ENCODE data around the gene PKDREJ. TPM values are rescaled to one million over a fixed set of nuclear protein-coding genes. Genes with fewer than 3 reads are reported as not detected.

The PKDREJ gene
- total RNA-seq, 1 experiment from 2014 or later = not detected

- ChIA-PET POLR2A (no interaction called here), CTCF (interaction anchor here (0.5 kb wide), 1 partner anchor 296 kb away, joined by 3 read pairs; no protein-coding TSS in a partner anchor)
- TF ChIP-seq CTCF (IDR thresholded peaks at IDR 0.05; ENCODE audit: unreplicated experiment) = no peak
- no peaks in the 10 kb centered on the region for H3K9me3 Mint-ChIP-seq (ENCODE audit: unreplicated experiment)
- H3K27me3 Mint-ChIP-seq (ENCODE audit: insufficient read depth, unreplicated experiment) = no peaks in the 10 kb centered on the region
- peaks cover 37% of the 10 kb centered on the region for H3K36me3 Mint-ChIP-seq (ENCODE audit: insufficient read depth, unreplicated experiment)
- intact Hi-C loops (cut with micrococcal nuclease) = no loop called here
- DNase-seq (ENCODE audit: unreplicated experiment) = no peak
- peaks cover 3% of the 10 kb centered on the region for H3K4me1 Mint-ChIP-seq (ENCODE audit: insufficient read depth, unreplicated experiment)
- H3K4me3 Mint-ChIP-seq (ENCODE audit: unreplicated experiment) = no peak overlapping the region
- no TSS peak for BruUV-seq (replicated peaks)
- no peak overlapping the region for H3K27ac Mint-ChIP-seq (ENCODE audit: low read depth, unreplicated experiment)
These were observed 28.0 kb upstream of the PKDREJ start for GRCh38 chr22:46290843-46291785.

- Mint-ChIP-seq H3K27ac (ENCODE audit: low read depth, unreplicated experiment) (no peak overlapping the region), H3K36me3 (ENCODE audit: insufficient read depth, unreplicated experiment) (peaks cover 42% of the 10 kb centered on the region), H3K4me3 (ENCODE audit: unreplicated experiment) (no peak overlapping the region), H3K9me3 (ENCODE audit: unreplicated experiment) (no peaks in the 10 kb centered on the region), H3K27me3 (ENCODE audit: insufficient read depth, unreplicated experiment) (no peaks in the 10 kb centered on the region), H3K4me1 (ENCODE audit: insufficient read depth, unreplicated experiment) (no peaks in the 10 kb centered on the region)
- intact Hi-C loops (cut with micrococcal nuclease) = no loop called here
- CTCF ChIA-PET = interaction anchor here (0.5 to 0.6 kb wide), 2 partner anchors 252 to 295 kb away, joined by 3 to 4 read pairs; no protein-coding TSS in a partner anchor
- POLR2A ChIA-PET = no interaction called here
- no peak for TF ChIP-seq CTCF (IDR thresholded peaks at IDR 0.05; ENCODE audit: unreplicated experiment)
- DNase-seq (ENCODE audit: unreplicated experiment) = no peak
- no TSS peak for BruUV-seq (replicated peaks)
These were observed 27.1 kb upstream of the PKDREJ start for GRCh38 chr22:46290121-46290842.

DNA sequence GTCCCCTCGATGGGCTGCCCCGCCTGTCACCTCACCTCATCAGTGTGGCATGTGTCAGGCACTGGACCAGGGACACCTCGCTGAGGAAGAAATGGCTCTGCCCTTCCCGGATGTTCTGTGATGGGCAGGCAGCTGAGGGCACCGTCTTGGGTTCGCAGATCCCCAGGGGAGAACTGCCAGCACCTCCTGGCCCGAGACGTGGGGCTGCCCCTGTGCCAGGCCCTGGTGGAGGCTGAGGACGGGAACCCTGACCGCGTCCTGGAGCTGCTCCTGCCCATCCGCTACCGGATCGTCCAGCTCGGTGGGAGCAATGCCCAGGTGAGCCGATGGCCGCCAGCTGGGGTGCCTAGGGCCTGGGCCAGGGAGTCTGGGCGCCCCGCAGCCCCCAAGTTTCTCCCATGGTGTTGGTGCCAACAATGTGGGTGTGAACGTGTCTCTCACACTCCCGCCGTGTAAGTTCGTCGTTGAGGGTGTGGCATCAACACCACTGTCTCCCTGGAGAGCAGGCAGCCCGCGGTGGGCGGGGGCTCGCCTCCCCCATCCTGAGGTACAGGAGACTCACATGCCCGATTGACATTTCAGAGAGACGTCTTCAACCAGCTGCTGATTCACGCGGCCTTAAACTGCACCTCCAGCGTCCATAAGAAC, 26.2 kb upstream of the PKDREJ start:
- no peaks in the 10 kb centered on the region for H3K9me3 Mint-ChIP-seq (ENCODE audit: unreplicated experiment)
- BruUV-seq (replicated peaks) = no TSS peak
- ChIA-PET POLR2A (no interaction called here), CTCF (interaction anchor here (0.6 to 0.7 kb wide), 3 partner anchors 27 to 253 kb away, joined by 3 to 5 read pairs (median 4); no protein-coding TSS in a partner anchor)
- DNase-seq (ENCODE audit: unreplicated experiment) = no peak
- no peaks in the 10 kb centered on the region for H3K4me1 Mint-ChIP-seq (ENCODE audit: insufficient read depth, unreplicated experiment)
- peaks cover 46% of the 10 kb centered on the region for H3K36me3 Mint-ChIP-seq (ENCODE audit: insufficient read depth, unreplicated experiment)
- no peak for TF ChIP-seq CTCF (IDR thresholded peaks at IDR 0.05; ENCODE audit: unreplicated experiment)
- intact Hi-C loops (cut with micrococcal nuclease) = no loop called here
- H3K27me3 Mint-ChIP-seq (ENCODE audit: insufficient read depth, unreplicated experiment) = no peaks in the 10 kb centered on the region
- no peak overlapping the region for H3K4me3 Mint-ChIP-seq (ENCODE audit: unreplicated experiment)
- H3K27ac Mint-ChIP-seq (ENCODE audit: low read depth, unreplicated experiment) = no peak overlapping the region

GRCh38 chr22:46288846-46289243, 25.7 kb upstream of the PKDREJ start:
- no peak for TF ChIP-seq CTCF (IDR thresholded peaks at IDR 0.05; ENCODE audit: unreplicated experiment)
- BruUV-seq (replicated peaks) = no TSS peak
- Mint-ChIP-seq H3K27ac (ENCODE audit: low read depth, unreplicated experiment) (no peak overlapping the region), H3K27me3 (ENCODE audit: insufficient read depth, unreplicated experiment) (no peaks in the 10 kb centered on the region), H3K9me3 (ENCODE audit: unreplicated experiment) (no peaks in the 10 kb centered on the region), H3K36me3 (ENCODE audit: insufficient read depth, unreplicated experiment) (peaks cover 48% of the 10 kb centered on the region), H3K4me1 (ENCODE audit: insufficient read depth, unreplicated experiment) (no peaks in the 10 kb centered on the region), H3K4me3 (ENCODE audit: unreplicated experiment) (no peak overlapping the region)
- POLR2A ChIA-PET = no interaction called here
- intact Hi-C loops (cut with micrococcal nuclease) = no loop called here
- CTCF ChIA-PET = interaction anchor here (0.7 kb wide), 3 partner anchors 28 to 278 kb away, joined by 3 to 5 read pairs (median 3); no protein-coding TSS in a partner anchor
- DNase-seq (ENCODE audit: unreplicated experiment) = no peak
